OCI-M1 (cell line): ENCODE measurements around the gene WDR83.

Experiments used
- DNase-seq: peaks from one replicate; lab custom pipeline; 2025; lab: John Stamatoyannopoulos, UW

Gene WDR83

GRCh38 chr19:12715929-12716328 lies 49.3 kb downstream of the WDR83 start:
- no peak for DNase-seq

- DNase-seq = no peak
These were observed 53.7 kb downstream of the WDR83 start for GRCh38 chr19:12720296-12720695.

GRCh38 chr19:12720851-12721655 lies 54.4 kb downstream of the WDR83 start:
- DNase-seq = no peak

GRCh38 chr19:12721656-12722565 lies 55.3 kb downstream of the WDR83 start:
- peak; percentile 44 for DNase-seq

GRCh38 chr19:12722566-12723380 lies 56.2 kb downstream of the WDR83 start:
- DNase-seq = peak; percentile 96

GRCh38 chr19:12723381-12723640 lies 56.7 kb downstream of the WDR83 start:
- DNase-seq = no peak

- DNase-seq = peak; percentile 70
These were observed 57.2 kb downstream of the WDR83 start, which contains the start of gene TNPO2 for GRCh38 chr19:12723641-12724426. TSS of gene TNPO2 (minus strand) at chr19:12723932. CDS start at chr19:12720977, 2,955 bp downstream.
